GM18520 (cell line): ENCODE data around the gene NLRC5.

ENCODE experiments used
- ATAC-seq: cut with Tn5 transposase; IDR thresholded peaks from one replicate; pipeline ENCODE4 v1.9.1; 2021; ENCODE audit not compliant: unreplicated experiment

NLRC5 gene, protein sequence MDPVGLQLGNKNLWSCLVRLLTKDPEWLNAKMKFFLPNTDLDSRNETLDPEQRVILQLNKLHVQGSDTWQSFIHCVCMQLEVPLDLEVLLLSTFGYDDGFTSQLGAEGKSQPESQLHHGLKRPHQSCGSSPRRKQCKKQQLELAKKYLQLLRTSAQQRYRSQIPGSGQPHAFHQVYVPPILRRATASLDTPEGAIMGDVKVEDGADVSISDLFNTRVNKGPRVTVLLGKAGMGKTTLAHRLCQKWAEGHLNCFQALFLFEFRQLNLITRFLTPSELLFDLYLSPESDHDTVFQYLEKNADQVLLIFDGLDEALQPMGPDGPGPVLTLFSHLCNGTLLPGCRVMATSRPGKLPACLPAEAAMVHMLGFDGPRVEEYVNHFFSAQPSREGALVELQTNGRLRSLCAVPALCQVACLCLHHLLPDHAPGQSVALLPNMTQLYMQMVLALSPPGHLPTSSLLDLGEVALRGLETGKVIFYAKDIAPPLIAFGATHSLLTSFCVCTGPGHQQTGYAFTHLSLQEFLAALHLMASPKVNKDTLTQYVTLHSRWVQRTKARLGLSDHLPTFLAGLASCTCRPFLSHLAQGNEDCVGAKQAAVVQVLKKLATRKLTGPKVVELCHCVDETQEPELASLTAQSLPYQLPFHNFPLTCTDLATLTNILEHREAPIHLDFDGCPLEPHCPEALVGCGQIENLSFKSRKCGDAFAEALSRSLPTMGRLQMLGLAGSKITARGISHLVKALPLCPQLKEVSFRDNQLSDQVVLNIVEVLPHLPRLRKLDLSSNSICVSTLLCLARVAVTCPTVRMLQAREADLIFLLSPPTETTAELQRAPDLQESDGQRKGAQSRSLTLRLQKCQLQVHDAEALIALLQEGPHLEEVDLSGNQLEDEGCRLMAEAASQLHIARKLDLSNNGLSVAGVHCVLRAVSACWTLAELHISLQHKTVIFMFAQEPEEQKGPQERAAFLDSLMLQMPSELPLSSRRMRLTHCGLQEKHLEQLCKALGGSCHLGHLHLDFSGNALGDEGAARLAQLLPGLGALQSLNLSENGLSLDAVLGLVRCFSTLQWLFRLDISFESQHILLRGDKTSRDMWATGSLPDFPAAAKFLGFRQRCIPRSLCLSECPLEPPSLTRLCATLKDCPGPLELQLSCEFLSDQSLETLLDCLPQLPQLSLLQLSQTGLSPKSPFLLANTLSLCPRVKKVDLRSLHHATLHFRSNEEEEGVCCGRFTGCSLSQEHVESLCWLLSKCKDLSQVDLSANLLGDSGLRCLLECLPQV (N-terminal part only)

DNA sequence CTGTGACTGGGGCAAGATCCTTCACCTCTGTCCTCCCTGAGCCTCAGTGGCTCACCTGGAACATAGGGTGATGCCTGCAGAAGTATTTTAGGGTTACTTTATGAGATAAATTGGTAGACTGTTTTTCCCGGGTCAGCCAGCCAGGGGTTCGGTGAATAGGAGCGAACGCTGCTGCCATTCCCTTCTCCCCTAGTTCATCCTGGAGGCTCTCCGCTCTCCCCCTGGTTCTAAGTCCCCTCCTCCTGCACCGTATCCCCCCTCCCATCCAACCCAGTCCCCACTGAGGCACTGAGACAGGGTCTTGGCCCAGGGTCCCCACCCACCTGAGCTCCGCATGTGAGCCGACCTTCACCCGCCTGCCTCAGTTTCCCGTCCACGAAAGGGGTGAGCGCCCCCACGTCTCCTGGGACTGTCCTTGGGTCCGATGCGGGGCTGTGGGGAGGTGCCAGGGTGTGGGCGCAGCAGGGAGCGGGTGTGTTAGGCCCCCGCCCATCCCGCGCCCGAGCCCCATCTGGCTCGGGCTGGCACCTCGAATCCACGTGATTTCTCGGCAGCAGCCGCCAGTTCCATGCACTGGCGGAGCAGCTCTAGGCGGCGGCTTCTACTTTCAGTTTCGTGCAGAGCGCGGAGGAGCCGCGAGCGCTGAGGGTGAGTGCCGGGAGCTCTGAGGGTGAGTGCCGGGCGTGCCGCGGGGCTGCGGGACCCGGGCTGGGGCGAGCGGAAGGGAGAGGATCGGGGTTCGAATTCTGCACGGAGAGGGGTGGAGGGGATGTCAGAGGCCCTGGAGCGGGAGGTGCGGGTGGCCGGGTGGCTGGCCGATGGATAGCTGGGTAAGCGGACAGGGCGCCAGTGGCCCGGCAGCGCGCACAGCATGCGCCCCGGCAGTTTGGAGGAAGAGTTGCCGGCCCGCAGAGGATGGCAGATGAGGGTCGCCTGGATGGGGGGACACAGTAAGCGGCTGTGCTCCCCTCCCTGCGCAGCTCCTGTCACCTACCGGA, at the start of gene NLRC5:
Gene NLRC5, plus strand, starts transcription at position 610 of the 998 bp plus-strand sequence. CDS start 31,156 bp downstream, outside the sequence.
- ATAC-seq: peak; percentile 68

DNA sequence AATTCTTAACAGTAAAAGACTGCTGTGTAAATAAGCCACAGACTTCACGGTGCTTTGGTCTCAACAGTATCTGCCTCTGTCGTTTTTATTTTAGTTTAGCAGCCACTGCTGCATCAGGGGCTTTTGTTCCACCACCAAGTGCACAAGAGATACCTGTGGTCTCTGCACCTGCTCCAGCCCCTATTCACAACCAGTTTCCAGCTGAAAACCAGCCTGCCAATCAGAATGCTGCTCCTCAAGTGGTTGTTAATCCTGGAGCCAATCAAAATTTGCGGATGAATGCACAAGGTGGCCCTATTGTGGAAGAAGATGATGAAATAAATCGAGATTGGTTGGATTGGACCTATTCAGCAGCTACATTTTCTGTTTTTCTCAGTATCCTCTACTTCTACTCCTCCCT, 49.6 kb upstream of the NLRC5 start:
- ATAC-seq: no peak

DNA sequence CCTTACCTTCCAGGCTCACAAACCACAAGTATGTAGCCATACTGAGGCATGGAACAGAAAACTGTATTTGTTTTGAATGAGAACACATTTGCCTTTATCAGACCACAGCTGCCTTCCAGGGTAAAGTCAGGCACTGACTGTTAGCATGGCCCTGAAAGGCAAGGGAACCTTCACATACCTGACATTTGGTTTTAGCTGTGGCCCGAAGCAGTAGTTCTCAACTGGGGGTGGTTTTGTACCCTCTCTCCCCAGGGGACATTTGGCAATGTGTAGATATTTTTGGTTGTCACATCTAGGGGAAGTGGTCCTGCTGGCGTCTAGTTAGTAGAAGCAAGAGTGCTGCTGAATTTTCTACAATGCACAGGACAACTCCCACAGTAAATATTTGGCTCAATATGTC, 48.3 kb upstream of the NLRC5 start:
- ATAC-seq: no peak

DNA sequence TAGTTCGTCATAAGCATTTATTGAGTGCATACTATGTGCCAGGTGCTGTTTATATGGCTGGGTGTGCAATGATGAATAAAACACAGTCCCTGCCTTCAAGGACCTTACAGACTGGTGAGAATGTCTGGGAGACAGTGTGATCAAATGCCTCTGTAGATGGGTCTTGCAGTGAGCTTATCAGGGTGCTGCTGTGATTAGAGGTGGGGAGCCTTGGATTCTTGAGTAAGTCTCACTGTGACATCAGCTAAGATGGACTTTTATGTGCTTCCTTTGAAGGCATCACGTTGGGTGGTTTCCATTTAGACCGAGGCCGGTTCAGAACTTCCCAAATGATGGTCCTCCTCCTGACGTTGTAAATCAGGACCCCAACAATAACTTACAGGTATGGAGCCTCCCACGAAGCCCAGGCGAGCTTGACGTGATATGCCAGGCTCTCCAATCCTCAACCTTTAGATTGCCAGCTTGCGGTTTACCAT, 47.5 kb upstream of the NLRC5 start:
- ATAC-seq: no peak

DNA sequence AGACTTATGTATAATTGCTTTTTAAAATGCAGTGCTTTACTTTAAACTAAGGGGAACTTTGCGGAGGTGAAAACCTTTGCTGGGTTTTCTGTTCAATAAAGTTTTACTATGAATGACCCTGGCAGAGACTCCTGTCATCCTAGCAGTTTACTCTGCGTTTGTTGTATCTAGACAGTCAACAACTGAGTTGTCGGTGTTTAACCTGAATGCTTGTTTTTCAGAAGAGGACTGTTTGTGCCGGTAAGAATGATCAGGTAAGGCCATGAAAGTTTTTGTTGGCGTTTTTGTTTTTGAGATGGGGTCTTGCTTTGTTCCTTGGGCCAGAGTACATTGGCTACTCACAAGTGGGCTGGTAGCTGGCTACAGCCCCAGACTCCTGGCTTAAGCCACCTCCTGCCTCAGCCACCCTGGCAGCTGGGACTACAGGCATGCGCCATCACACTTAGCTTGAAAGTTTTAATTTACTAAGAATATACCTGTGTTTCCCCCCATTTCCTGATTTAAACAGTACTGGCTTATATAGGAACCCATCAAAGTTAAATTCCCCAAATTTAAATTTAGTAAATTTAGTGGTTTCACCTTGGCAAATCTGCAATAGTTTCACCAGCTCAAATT, 45.5 kb upstream of the NLRC5 start:
- no peak for ATAC-seq

DNA sequence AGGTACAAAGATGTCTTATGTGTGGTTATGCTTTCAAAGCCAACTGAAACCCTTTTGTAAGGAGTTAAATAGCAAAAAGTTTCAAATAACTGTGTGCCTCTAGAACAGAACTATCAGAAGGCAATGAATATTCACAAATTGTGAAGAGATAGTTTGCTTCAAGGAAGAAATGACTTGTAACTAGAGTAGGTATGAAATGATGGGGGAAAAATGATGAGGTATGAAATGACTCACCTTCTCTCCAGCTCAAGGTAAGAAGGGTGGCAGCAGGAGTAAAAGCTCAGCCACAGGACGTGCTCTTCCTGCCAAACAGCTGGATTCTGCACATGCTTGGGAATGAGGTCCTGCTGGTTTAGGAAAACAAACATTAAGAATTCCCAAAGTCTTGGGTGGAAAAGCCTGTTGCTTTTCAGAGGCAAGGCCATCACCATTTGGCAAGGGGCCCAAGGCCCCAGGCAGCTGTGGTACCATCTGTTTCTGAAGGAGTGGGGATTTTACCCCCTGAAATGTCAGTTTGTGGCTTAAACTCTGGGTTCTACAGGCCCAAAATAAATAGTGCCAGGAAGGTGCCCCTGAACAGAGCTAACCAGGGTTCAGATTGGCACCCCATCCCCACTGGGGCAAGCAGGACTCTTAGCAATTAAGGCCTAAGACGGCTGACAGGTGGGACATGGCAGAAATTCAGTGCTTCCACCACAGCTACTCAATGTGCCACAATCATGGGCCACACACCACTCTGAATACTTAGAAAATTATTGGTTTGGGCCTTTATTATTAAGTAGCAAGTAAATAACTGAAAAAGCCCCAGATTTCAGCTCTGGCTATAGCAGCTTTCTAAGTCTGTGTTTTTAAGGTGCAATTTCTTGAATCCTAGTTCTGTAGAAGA, 44.2 kb upstream of the NLRC5 start:
- peak; percentile 31 for ATAC-seq

DNA sequence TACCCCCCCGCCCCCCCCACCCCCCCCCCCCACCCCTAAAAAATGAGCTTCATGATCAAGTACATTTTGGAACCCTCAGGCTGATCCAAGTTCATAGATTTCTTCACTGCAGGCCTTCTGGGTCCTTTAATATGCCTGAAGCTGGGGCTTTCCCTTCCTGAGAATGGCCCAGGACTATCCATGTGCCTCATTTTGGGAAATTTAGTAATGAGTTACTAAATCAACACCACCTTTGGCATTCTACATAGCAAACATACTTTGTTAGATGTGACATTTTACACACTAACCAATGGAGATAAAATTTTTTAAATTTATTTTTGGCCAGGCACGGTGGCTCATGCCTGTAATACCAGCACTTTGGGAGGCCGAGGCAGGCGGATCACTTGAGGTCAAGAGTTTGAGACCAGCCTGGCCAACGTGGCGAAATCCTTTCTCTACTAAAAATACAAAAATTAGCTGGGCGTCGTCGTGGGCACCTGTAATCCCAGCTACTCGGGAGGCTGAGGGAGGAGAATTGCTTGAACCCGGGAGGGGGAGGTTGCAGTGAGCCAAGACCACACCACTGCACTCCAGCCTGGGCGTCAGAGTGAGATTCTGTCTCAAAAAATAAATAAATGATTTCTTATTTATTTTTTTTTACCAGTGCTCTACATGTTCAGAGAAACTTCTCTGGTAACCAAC, 43.4 kb upstream of the NLRC5 start:
- no peak for ATAC-seq

DNA sequence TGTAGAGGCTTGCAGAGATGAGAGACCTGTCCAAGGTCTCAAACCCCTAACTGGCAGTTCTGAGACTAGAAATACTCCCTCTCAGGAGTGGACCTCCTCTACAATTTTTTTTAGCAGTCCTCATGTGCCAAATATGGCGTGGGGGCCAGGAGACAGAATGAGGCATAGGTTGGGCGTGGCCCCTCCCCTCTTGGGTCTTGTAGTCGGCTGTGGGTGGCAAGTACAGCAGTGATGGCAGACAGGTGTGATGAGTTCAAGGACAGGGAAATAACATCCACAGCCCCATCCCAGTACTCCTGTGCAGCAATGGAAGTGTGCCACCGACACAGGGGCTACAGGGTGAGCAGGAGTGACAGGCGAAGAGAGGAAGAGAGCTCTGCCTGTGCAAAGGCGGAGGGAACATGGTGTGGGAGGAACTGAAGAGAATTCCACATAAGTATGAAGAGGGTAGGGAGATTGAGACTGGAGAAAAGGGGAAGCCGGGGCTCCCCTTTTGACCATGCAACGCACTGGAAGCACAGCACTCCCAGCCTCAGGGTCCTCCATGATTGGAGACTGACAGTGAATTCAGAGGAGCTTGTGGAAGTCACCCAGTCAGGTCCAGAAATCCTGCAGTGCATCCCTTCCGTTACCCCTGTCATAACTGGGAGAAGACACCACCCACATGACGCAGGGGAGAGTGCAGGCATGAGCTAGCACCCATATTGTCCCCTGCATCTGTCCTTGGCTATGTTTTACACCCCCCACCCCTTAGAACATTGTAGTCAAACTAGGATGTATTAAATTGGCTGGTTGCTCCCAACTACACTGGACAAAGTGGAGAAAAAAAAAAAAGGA, 42.4 kb upstream of the NLRC5 start:
- ATAC-seq: no peak

DNA sequence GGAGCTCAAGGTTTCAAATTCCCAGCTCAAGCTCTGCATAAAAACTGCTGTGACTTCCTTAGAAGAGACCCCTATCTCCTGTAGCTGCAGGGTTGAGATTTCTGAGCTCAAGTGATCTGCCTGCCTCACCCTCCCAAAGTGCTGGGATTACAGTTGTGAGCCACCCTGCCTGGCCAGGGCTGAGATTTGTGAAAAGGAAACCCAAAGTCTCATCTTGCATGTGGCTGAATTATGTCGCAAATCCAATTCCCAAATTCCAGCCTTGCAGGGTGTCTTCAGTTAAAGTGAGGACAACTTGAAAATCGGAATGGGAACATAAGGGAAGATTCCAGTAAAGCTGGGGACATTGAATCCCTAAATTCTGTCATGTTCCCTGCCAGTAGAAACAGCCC, 41.8 kb upstream of the NLRC5 start:
- ATAC-seq: no peak

DNA sequence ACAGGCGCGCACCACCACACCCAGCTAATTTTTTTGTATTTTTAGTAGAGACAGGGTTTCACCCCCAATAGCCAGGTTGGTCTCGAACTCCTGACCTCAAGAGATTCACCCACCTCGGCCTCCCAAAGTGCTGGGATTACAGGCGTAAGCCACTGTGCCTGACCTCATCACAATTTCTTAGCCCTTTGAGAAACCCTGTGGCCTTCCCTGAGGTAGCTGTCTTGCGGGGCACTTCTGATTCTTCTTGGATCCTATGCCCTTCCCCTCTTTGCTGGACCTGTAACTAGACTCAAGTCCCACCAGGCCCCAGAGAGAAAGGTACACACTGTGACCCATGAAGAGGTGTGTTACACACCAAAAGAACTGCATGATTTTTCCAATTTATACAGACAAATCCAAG, 41.1 kb upstream of the NLRC5 start:
- no peak for ATAC-seq

DNA sequence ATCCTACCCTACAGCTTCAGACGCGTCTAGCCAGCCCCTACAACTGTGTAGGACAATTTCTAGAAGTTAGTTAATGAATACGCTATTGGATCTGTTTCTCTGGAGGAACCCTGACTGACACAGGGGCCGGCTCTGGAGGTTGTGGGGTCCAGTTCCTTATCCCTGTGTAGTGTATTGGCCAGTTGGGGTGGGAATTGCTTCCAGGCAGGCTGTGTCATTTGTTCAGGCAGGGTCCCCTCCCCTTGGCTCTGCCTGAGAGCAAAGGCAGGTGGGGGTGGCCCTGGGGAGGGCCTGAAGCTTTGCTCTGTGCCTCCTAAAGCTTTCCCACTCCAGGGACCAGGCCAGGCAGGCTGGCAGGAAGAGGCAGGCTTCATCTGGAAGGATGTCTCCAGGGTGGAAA, 39.3 kb upstream of the NLRC5 start:
- ATAC-seq: no peak

DNA sequence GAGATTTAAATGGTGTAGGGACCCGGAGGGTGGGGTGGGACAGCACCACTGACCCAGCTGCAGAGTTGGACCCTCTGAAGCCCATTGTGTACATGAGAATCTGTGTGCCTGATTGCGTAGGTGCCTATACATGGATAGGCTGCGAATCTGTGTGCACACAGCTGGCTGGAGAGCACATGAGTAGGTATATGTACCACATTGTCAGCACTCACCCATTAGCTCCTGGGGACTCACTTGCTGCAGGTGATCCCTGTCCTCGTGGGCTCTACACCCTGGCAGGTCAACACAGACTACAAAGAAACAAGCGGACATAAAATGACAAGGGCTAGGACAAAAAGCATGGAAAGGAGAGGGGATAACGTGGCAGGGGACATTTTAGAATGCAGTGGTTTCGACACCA, 38.9 kb upstream of the NLRC5 start:
- no peak for ATAC-seq

DNA sequence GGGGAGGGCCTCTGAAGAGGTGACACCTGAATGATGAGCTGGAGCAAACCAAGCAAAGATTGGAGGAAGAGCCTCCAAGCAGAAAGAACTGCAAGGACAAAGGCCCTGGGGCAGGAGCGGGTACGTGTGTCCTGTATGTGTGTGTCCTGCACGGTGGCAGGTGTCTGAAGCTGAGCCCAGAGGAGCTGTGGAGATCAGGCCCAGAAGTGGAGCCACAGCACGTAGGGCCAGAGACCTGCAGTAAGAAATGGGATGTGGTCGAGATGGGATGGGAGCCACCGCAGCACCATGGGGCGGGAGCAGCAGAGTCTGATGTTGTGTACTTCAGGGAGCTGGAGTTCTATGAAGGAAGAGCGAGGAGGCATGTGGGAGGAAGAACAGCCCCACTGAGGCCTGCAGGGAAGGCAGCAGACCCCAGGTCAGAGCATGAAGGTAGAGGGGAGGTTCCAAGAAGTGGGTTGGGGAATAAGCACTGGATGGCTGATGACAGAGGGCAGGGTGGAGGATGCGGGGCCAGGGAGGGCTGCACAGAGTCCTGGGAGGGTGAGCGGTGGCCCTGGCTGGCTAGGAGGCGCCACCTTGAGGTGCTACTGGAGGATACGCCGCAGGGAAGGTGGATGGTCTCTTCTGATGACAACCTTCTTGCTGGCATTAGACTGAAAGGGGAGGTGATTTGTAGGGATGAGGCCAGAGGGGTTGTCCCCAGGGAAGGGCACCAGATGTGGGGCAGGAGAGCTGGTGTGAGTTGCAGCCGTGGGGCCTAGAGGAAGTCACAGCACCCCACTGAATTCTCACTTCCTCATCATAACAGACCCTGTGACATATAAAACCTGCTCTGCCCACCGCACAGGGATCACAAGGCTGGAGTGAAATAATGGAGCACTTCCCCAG, 38.2 kb upstream of the NLRC5 start:
- no peak for ATAC-seq

DNA sequence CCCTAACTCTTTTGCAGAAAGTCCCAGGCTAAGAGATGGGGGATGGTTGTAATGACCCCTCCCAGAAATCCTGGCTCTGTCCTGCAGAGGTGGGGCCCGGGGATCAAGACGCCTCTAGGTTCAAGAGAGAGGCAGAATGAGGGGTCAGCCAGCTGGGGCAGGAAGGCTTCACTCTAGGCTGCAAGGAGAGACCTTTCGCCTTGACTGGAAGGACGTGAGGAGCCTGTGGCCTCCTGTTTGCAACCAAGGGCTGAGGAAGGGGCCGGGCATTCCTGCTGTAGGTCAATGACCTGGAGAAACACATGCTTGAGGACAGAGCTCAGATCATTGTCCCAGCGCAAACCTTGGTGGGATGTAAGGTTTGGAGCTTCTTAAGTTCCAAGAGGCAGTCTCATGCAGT, 36.4 kb upstream of the NLRC5 start:
- no peak for ATAC-seq

DNA sequence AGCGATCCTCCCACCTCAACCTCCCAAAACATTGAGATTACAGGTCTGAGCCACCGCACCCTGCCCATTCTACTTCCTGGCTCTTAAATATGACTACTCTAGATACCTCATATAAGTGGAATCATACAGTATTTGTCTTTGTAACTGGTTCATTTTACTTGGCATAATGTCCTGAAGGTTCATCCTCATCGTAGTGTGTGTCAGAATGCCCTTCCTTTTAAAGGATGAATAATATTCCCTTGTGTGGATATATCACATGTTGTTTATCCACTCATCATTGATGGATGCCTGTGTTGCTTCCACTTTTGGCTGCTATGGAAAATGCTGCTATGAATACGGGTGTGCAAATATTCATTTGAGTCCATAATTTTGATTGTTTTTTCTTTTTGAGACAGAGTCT, 33.3 kb upstream of the NLRC5 start:
- ATAC-seq: no peak

DNA sequence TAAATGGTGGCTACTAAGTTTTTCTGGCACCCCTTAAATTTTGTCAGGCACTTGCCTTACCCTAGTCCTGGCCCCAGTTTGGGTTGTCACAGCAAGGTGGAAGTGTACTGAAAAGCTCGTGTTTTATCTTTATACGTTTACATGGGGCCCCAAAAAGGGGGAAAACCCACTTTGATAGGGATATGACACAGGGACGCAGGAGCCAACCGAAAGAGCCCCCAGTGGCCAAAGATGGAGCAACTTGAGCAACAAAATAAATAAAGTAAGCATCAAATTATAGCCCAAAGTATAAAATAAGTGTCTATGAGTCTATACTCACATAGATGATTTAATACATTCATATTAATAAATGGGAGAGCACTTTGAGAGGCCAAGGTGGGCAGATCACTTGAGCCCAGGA, 32.6 kb upstream of the NLRC5 start:
- no peak for ATAC-seq
